HepG2 (cell line): ENCODE data around the gene SYP. TPM values are rescaled to one million over a fixed set of nuclear protein-coding genes. Genes with fewer than 3 reads are reported as not detected.

Experiments
- BCL6 ChIP-seq: IDR thresholded peaks from 2 replicates; pipeline ENCODE4 v1.6.1; 2016; ENCODE audit warnings: missing genetic modification reagents, missing compliant biosample characterization
- CAMTA2 ChIP-seq: sonication (generic); formaldehyde crosslinking; IDR thresholded peaks from 2 replicates; pipeline ENCODE4 v1.4.0; 2020; ENCODE audit warnings: mild to moderate bottlenecking, missing genetic modification reagents, borderline replicate concordance
- CHD2 ChIP-seq: IDR thresholded peaks from 2 replicates; pipeline ENCODE4 v1.6.1; 2011; ENCODE audit warnings: low read depth, low read length, improper control_type of control experiment
- KAT2B ChIP-seq: fragments of 150-350 bp; IDR thresholded peaks from 2 replicates; pipeline ENCODE4 v1.6.1; 2014; ENCODE audit warnings: low read depth, low read length, borderline replicate concordance
- KAT8 ChIP-seq: IDR thresholded peaks from 2 replicates; pipeline ENCODE4 v1.6.1; 2016; ENCODE audit warnings: missing genetic modification reagents, missing compliant biosample characterization
- NFAT5 ChIP-seq: sonication (generic); formaldehyde crosslinking; IDR thresholded peaks from 2 replicates; pipeline ENCODE4 v1.4.0; 2020; ENCODE audit warnings: missing genetic modification reagents
- NFE2 ChIP-seq: sonication (generic); formaldehyde crosslinking; IDR thresholded peaks from 2 replicates; pipeline ENCODE4 v1.4.0; 2020; ENCODE audit warnings: missing genetic modification reagents
- NR2F2 ChIP-seq: IDR thresholded peaks from 2 replicates; pipeline ENCODE4 v1.6.1; 2012; ENCODE audit warnings: low read depth, inconsistent platforms, borderline replicate concordance
- PCBP2 ChIP-seq: fragments of 200-400 bp; formaldehyde crosslinking; optimal IDR thresholded peaks from 2 replicates; pipeline ENCODE3; 2018; ENCODE audit warnings: low read length, low read depth; ENCODE audit not compliant: poor library complexity, severe bottlenecking
- PREB ChIP-seq: sonication (generic); formaldehyde crosslinking; IDR thresholded peaks from 2 replicates; pipeline ENCODE4 v1.4.0; 2020; ENCODE audit warnings: missing genetic modification reagents
- REXO4 ChIP-seq: sonication (generic); formaldehyde crosslinking; IDR thresholded peaks from 2 replicates; pipeline ENCODE4 v1.8.0; 2022; ENCODE audit warnings: missing genetic modification reagents, mild to moderate bottlenecking, borderline replicate concordance
- ZNF142 ChIP-seq: sonication (generic); formaldehyde crosslinking; IDR thresholded peaks from 2 replicates; pipeline ENCODE4 v1.4.0; 2020; ENCODE audit warnings: missing genetic modification reagents
- ZNF326 ChIP-seq: sonication (generic); formaldehyde crosslinking; IDR thresholded peaks from 2 replicates; pipeline ENCODE4 v1.4.0; 2020; ENCODE audit warnings: missing genetic modification reagents, borderline replicate concordance
- ZNF329 ChIP-seq: sonication (generic); formaldehyde crosslinking; IDR thresholded peaks from 2 replicates; pipeline ENCODE4 v1.9.0; 2021; ENCODE audit warnings: low read depth, mild to moderate bottlenecking, missing genetic modification reagents
- ZNF891 ChIP-seq: sonication (generic); formaldehyde crosslinking; IDR thresholded peaks from 2 replicates; pipeline ENCODE4 v1.5.0; 2020; ENCODE audit warnings: mild to moderate bottlenecking, missing genetic modification reagents
- polyA plus RNA-seq, 8 experiments: library from polyadenylated mRNA; depleted of rRNA in 3 of 8; stranded (reverse) in 7 of 8; unstranded in 1 of 8; fragments of >200 nt; fragmentation: Illumina TruSeq in 4 of 8; extraction: Trizol in 4 of 8; gene quantifications; 2 replicates each; pipeline versions ENCODE4 v1.2.1 to v1.2.3, GENCODE V29; 2011 to 2016; ENCODE audit warnings: low read depth in 4 of 8, missing spikeins in 1 of 8, mixed read lengths in 1 of 8; ENCODE audit not compliant: insufficient read depth in 1 of 8
- total RNA-seq, 5 experiments: library from RNA; depleted of rRNA; stranded (reverse); fragments of >200 nt; fragmentation: Illumina TruSeq; extraction: Trizol; gene quantifications; 2 replicates each; pipeline ENCODE4 v1.2.3, GENCODE V29; 2016; ENCODE audit warnings: low read depth in 1 of 5

The SYP gene
- total and polyA plus RNA-seq, 2 of the 13 experiments (the other 11 are each of a cell fraction or from before 2014, with no cell fraction given) = 2.0 to 2.5 TPM

GRCh38 chrX:49199906-49200771, at the start of gene SYP (continued):
- TF ChIP-seq ZNF891 (CRISPR knock-in tag) (peak; percentile 54; the same call in 1 of the 2 replicates), KAT2B (no peak), PREB (CRISPR knock-in tag) (no peak), NFE2 (CRISPR knock-in tag) (no peak), ZNF329 (CRISPR knock-in tag) (peak; percentile 79; the same call in 1 of the 2 replicates), NR2F2 (no peak), NFAT5 (CRISPR knock-in tag) (no peak; the same call in 1 of the 2 replicates), ZNF142 (CRISPR knock-in tag) (peak; percentile 66), BCL6 (CRISPR knock-in tag) (no peak), CAMTA2 (CRISPR knock-in tag) (no peak), KAT8 (peak; percentile 67), REXO4 (CRISPR knock-in tag) (no peak), PCBP2 (no peak), CHD2 (no peak), ZNF326 (CRISPR knock-in tag) (no peak)
